Thoracic aorta (tissue), 2 donors: Measurements from ENCODE around the gene SLC4A11. TPM values are rescaled to one million over a fixed set of nuclear protein-coding genes. Genes with fewer than 3 reads are reported as not detected.

ENCODE experiments used
- ATAC-seq: fragments of 150-250 bp; one replicate; pipeline ENCODE4 v1.8.0; 2017; ENCODE audit warnings: low read depth; ENCODE audit not compliant: insufficient number of reproducible peaks, low FRiP score
- DNase-seq: peaks from one replicate; pipeline ENCODE4 v3.0.0-alpha.2; 2020; ENCODE audit warnings: low spot score
- H3K27ac ChIP-seq, 2 donors: fragments of 200-600 bp; sonication (generic); 1 replicate in 1 of 2; 2 replicates in 1 of 2; pipeline ENCODE4 v1.5.1; 2016; ENCODE audit warnings: mild to moderate bottlenecking in 2 of 2, moderate library complexity in 2 of 2
- H3K27me3 ChIP-seq: fragments of 200-600 bp; sonication (generic); replicated peaks from 2 replicates; pipeline ENCODE4 v1.6.0; 2016; ENCODE audit warnings: mild to moderate bottlenecking; ENCODE audit not compliant: insufficient read depth
- H3K36me3 ChIP-seq: fragments of 200-600 bp; sonication (generic); one replicate; pipeline ENCODE4 v1.5.1; 2016
- H3K4me1 ChIP-seq, 2 donors: fragments of 200-600 bp; sonication (generic); 1 replicate in 1 of 2; 2 replicates in 1 of 2; pipeline versions ENCODE4 v1.5.1 to v1.6.0; 2016; ENCODE audit warnings: low read depth in 2 of 2, mild to moderate bottlenecking in 1 of 2; ENCODE audit not compliant: control insufficient read depth in 1 of 2
- H3K4me3 ChIP-seq: fragments of 200-600 bp; sonication (generic); 2 replicates; pipeline ENCODE4 v1.5.1; 2016; ENCODE audit warnings: mild to moderate bottlenecking
- H3K9me3 ChIP-seq: fragments of 200-600 bp; sonication (generic); 2 replicates; pipeline ENCODE4 v1.5.1; 2016
- total RNA-seq, 2 donors: library from RNA; depleted of rRNA; stranded (reverse); fragments of >200 nt; gene quantifications; one replicate each; pipeline versions ENCODE4 v1.1.0 to v1.2.3, GENCODE V29; 2016
- TF ChIP-seq, protein P1 (sequence below): fragments of 200-600 bp; sonication (generic); IDR thresholded peaks from one replicate; pipeline ENCODE4 v1.5.1; 2019; ENCODE audit warnings: antibody characterized with exemption

The SLC4A11 gene
- total RNA-seq, 2 donors from 2014 or later: 0.27 TPM; not detected in 1

DNA sequence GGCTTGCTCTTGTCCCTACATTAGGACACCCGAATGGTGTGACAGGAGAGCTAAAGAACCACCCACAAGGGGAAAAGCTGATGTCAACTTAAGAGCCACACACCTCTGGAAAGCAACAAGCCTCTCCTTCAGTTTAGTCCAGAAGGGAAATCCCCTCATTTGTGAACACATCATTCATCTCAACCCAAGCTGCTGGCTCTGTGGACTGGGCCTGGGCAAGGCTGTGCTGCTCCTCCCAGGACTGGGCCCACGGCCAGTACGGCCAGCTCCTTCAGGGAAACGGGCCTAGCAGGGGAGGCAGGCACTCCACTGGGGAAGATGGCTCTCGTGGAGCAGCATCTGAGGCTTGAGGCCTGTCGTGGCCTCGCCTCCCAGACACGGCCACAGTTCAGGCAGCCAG lies 12.8 kb upstream of the SLC4A11 start:
- peaks cover 46% of the 10 kb centered on the region for H3K36me3 ChIP-seq
- no peak overlapping the region for H3K4me3 ChIP-seq
- no peak for ATAC-seq
- no peaks in the 10 kb centered on the region for H3K9me3 ChIP-seq
- TF ChIP-seq, protein P1, sequence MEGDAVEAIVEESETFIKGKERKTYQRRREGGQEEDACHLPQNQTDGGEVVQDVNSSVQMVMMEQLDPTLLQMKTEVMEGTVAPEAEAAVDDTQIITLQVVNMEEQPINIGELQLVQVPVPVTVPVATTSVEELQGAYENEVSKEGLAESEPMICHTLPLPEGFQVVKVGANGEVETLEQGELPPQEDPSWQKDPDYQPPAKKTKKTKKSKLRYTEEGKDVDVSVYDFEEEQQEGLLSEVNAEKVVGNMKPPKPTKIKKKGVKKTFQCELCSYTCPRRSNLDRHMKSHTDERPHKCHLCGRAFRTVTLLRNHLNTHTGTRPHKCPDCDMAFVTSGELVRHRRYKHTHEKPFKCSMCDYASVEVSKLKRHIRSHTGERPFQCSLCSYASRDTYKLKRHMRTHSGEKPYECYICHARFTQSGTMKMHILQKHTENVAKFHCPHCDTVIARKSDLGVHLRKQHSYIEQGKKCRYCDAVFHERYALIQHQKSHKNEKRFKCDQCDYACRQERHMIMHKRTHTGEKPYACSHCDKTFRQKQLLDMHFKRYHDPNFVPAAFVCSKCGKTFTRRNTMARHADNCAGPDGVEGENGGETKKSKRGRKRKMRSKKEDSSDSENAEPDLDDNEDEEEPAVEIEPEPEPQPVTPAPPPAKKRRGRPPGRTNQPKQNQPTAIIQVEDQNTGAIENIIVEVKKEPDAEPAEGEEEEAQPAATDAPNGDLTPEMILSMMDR: no peak
- no peak for DNase-seq
- no peaks in the 10 kb centered on the region for H3K27me3 ChIP-seq
- H3K27ac ChIP-seq: no peak overlapping the region
- peaks cover 7 to 18% of the 10 kb centered on the region in 2 donors for H3K4me1 ChIP-seq

DNA sequence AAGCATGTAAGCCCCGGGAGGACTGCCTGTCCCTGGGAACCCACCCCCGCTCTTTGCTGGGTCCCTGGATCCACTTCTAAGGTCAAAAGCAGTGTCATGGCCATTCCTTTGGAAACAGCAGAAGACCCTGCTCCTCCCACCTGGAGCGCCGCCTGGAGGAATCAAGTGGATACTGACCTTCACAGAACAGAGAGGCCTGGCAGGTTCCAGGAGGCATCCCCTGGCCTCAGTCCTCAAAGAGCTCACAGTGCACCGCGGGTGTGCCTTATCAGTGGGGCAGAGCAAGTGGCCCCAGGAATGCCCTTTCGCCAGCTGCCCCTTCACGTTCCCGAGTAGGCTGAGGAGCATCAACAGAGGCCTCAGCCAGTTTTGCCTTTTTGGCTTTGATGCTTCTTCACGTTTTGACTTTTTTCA lies 11.1 kb upstream of the SLC4A11 start:
- DNase-seq (no peak), ATAC-seq (no peak)
- Histone ChIP-seq H3K27me3 (no peaks in the 10 kb centered on the region), H3K4me3 (no peak overlapping the region), H3K36me3 (peaks cover 31% of the 10 kb centered on the region), H3K4me1 (peaks cover 7 to 18% of the 10 kb centered on the region in 2 donors), H3K9me3 (no peaks in the 10 kb centered on the region), H3K27ac (no peak overlapping the region)
- TF ChIP-seq, protein P1: no peak

DNA sequence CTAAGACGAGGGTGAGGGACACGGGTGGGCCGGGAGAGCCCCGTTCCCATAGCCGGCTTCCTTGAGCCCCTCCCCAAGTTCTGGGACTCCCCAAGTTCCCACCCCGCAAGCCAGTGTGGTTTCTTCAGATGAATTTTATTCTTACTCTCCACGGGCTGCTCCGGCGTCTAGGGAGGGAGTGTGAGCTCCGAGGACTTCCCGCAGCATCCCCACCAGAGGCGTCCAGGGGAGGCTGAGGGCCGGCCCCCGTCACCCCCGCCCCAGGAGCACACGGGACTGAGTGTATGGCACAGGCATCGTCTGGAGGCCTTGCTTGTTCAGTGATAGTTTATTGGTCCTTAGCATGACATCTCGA lies 10.0 kb upstream of the SLC4A11 start:
- DNase-seq (no peak), ATAC-seq (no peak)
- H3K36me3 ChIP-seq: peaks cover 23% of the 10 kb centered on the region
- H3K9me3 ChIP-seq: no peaks in the 10 kb centered on the region
- H3K4me3 ChIP-seq: peak overlapping the region; percentile 35
- no peaks in the 10 kb centered on the region for H3K27me3 ChIP-seq
- peaks cover 7 to 18% of the 10 kb centered on the region in 2 donors for H3K4me1 ChIP-seq
- TF ChIP-seq, protein P1: no peak
- H3K27ac ChIP-seq: no peak overlapping the region

DNA sequence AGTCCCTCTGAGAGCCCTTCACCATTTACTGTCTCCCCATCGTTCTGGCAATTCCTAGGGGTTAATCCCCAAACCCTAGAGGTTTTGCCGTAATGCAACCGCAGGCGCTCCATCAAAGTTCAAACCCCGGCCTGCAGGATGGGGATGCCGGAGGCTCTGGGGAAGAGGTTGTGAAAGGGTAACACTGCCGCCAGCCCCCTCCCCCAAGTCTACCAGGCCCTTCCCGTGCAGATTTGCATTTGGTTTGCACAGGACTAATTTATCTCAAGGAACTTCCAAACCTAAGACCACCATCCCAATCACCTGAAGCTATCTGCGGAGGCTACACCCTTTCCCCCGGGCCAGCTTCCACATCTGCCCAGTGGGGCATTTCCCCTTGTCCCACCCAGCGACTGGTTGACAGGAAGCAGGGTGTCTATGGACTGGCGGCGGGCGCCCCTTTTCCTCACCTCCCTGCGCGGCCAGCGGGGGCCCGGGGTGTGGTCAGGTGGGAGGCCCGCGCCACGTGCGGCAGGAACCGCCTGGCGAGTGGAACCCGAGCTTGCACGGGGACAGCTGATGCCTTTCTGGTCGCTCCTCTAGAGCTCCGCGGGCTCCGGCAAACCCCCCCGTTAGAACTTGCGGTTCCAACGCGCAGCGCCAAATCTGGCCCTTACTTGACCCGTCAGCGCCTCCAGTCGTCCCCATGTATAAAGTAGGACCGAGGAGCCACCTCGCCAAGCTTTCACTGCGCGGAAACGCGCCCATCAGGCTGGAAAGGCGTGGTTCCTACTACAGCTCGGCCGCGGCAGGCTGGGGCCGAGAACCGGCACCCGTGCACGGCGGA lies 9.4 kb upstream of the SLC4A11 start:
- H3K9me3 ChIP-seq: no peaks in the 10 kb centered on the region
- H3K27me3 ChIP-seq: no peaks in the 10 kb centered on the region
- no peak overlapping the region for H3K27ac ChIP-seq
- peak overlapping the region; percentile 35 for H3K4me3 ChIP-seq
- no peak for DNase-seq
- H3K4me1 ChIP-seq: peaks cover 7 to 18% of the 10 kb centered on the region in 2 donors
- TF ChIP-seq, protein P1: no peak
- ATAC-seq: no peak
- H3K36me3 ChIP-seq: peaks cover 17% of the 10 kb centered on the region

DNA sequence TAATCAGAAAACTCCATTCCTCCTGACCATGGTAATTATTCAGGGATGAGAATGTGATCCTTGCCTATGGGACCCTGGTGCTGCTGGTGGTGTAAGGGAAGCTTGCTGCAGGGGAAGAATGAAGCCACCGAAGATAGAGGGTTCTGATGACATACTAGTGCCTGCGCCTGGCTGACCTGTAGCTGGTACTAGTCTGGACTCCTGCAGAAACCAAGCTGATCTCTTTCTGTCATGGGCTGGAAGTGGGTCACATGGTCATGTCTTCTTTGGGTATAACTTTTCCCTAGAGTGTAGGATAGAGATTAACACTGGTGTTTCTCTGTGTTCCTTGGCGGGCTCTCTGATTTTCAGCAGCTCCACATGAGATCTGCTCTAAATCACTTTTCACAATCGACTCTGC lies 8.6 kb upstream of the SLC4A11 start:
- Histone ChIP-seq H3K4me3 (no peak overlapping the region), H3K9me3 (no peaks in the 10 kb centered on the region), H3K36me3 (peaks cover 10% of the 10 kb centered on the region), H3K27ac (no peak overlapping the region), H3K4me1 (peaks cover 7 to 18% of the 10 kb centered on the region in 2 donors), H3K27me3 (no peaks in the 10 kb centered on the region)
- TF ChIP-seq, protein P1: no peak
- ATAC-seq: no peak
- no peak for DNase-seq
